Fibroblast of lung (primary cell): ENCODE measurements around the gene SIRT5. TPM values are rescaled to one million over a fixed set of nuclear protein-coding genes. Genes with fewer than 3 reads are reported as not detected.

ENCODE experiments used
- DNase-seq, 2 donors: peaks; one replicate each; pipeline versions ENCODE4 v3.0.0 to v3.0.0-alpha.2; 2010; ENCODE audit warnings: low read depth in 2 of 2
- H2AFZ ChIP-seq: 2 replicates; pipeline ENCODE4 v1.5.1; 2012; ENCODE audit warnings: low read length, control low read depth, inconsistent platforms
- H3K27ac ChIP-seq: 2 replicates; pipeline ENCODE4 v1.5.1; 2011; ENCODE audit warnings: low read length, control low read depth; ENCODE audit not compliant: insufficient read depth
- H3K27me3 ChIP-seq: 2 replicates; pipeline ENCODE4 v1.5.1; 2011; ENCODE audit warnings: mild to moderate bottlenecking, low read length; ENCODE audit not compliant: control insufficient read depth, insufficient read depth
- H3K36me3 ChIP-seq: 2 replicates; pipeline ENCODE4 v1.5.1; 2011; ENCODE audit warnings: low read length; ENCODE audit not compliant: control insufficient read depth, insufficient read depth
- H3K4me1 ChIP-seq: 2 replicates; pipeline ENCODE4 v1.5.1; 2011; ENCODE audit warnings: low read length; ENCODE audit not compliant: control insufficient read depth, insufficient read depth; ENCODE audit errors: extremely low read depth
- H3K4me2 ChIP-seq: 2 replicates; pipeline ENCODE4 v1.5.1; 2011; ENCODE audit warnings: low read length, control low read depth; ENCODE audit not compliant: insufficient read depth; ENCODE audit errors: extremely low read depth
- H3K4me3 ChIP-seq, 4 experiments: fragments of 200-600 bp in 1 of 4; sonication (generic) in 1 of 4; replicated peaks in 1 of 4; 2 replicates each; pipeline ENCODE4 v1.5.1; 2011 to 2016; ENCODE audit warnings: low read length in 4 of 4, low read depth in 3 of 4, mild to moderate bottlenecking in 3 of 4, control low read depth in 2 of 4, inconsistent platforms in 1 of 4, mixed read lengths in 1 of 4; ENCODE audit not compliant: insufficient read depth in 1 of 4; ENCODE audit errors: control extremely low read depth in 1 of 4
- H3K79me2 ChIP-seq: 2 replicates; pipeline ENCODE4 v1.5.1; 2012; ENCODE audit warnings: mild to moderate bottlenecking, low read length, inconsistent platforms; ENCODE audit not compliant: control insufficient read depth, insufficient read depth
- H3K9ac ChIP-seq: 2 replicates; pipeline ENCODE4 v1.5.1; 2011; ENCODE audit warnings: mild to moderate bottlenecking, low read length, control low read depth; ENCODE audit not compliant: insufficient read depth
- H3K9me3 ChIP-seq: 2 replicates; pipeline ENCODE4 v1.5.1; 2012; ENCODE audit warnings: low read depth, low read length; ENCODE audit not compliant: control insufficient read depth, insufficient read depth
- H4K20me1 ChIP-seq: 2 replicates; pipeline ENCODE4 v1.5.1; 2011; ENCODE audit warnings: low read length; ENCODE audit not compliant: control insufficient read depth, insufficient read depth; ENCODE audit errors: extremely low read depth
- CTCF ChIP-seq, 2 donors: IDR thresholded peaks in 1 of 2; conservative IDR thresholded peaks in 1 of 2; 1 replicate in 1 of 2; 2 replicates in 1 of 2; pipeline ENCODE4 v1.5.1; 2011 to 2012; ENCODE audit warnings: low read length in 2 of 2, control low read depth in 1 of 2, inconsistent platforms in 1 of 2, low read depth in 1 of 2, mild to moderate bottlenecking in 1 of 2
- EZH2 ChIP-seq: IDR thresholded peaks from 2 replicates; pipeline ENCODE4 v1.5.1; 2012; ENCODE audit warnings: low read length, control low read depth, mild to moderate bottlenecking; ENCODE audit errors: missing control alignments
- polyA plus RNA-seq, 2 donors: library from polyadenylated mRNA; depleted of rRNA in 1 of 2; stranded (reverse) in 1 of 2; unstranded in 1 of 2; fragments of >200 nt; gene quantifications; 2 replicates each; pipeline ENCODE4 v1.2.1, GENCODE V29; 2011 to 2012; ENCODE audit warnings: missing spikeins in 1 of 2
- total RNA-seq: library from RNA; depleted of rRNA; stranded (reverse); fragments of >200 nt; gene quantifications from 2 replicates; pipeline ENCODE4 v1.2.1, GENCODE V29; 2014

The SIRT5 gene
- total and polyA plus RNA-seq, 2 donors (not counting 1 experiment from before 2014, with no cell fraction given) = 4.4 to 13.5 TPM

- DNase-seq = no peak
- Histone ChIP-seq H3K4me1 (peaks cover 2% of the 10 kb centered on the region), H3K27ac (no peak overlapping the region), H4K20me1 (no peaks in the 10 kb centered on the region), H3K9ac (no peak overlapping the region), H3K4me3 (no peak overlapping the region), H3K36me3 (no peaks in the 10 kb centered on the region), H3K27me3 (no peaks in the 10 kb centered on the region), H3K9me3 (no peaks in the 10 kb centered on the region), H2AFZ (no peak overlapping the region), H3K4me2 (no peak overlapping the region), H3K79me2 (peaks cover 24% of the 10 kb centered on the region)
- no peak for TF ChIP-seq CTCF (conservative IDR thresholded peaks at IDR 0.05 in 1 of 2, IDR thresholded peaks at IDR 0.05 in 1 of 2; ENCODE audit: low read depth in 1 of 2, low read length in 2 of 2)
- no peak for TF ChIP-seq EZH2
Measured at GRCh38 chr6:13613029-13613594, 38.7 kb downstream of the SIRT5 start.

DNA sequence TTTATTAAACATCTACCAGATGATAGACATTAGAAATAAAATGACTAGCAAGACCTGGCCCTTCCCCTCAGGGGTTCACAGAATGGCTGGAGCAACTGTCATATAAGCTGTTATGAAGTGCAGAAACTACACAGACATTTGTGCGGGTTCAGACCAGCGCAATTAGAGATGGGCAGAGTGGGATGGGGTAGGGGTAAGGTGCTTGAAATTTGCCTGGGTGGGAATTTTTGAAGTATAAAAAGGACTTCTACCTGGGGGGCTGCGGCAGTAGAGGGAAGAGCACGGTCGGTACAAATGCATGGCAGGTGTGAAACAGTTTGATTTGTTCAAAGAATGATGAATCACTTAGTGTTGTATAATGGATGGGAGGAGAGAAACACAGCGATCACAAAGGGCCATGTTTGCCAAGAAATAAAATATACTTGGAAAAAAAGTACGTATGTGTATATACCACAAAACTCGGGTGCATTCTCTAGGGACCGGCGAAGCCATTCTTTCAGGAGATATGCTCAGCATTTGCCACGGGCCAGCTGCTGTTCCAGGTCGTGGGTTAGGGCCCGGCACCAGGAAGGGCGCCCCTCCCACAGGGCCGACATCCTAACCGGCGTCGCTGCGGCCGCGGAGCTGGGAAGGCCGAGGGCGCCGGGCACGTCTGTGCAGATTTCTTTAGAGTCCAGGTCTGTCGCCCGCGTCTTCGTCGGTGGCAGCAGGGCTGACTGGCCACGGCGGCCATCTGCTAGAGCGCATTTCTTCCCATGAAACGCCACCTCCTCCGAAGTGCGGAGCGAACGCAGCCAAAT lies 39.9 kb downstream of the SIRT5 start:
- Histone ChIP-seq H2AFZ (peak overlapping the region; percentile 42), H3K4me2 (peak overlapping the region; percentile 93), H3K27ac (peak overlapping the region; percentile 89), H3K9ac (peak overlapping the region; percentile 85), H3K36me3 (no peaks in the 10 kb centered on the region), H3K27me3 (no peaks in the 10 kb centered on the region), H3K9me3 (no peaks in the 10 kb centered on the region), H3K4me1 (peaks cover 2% of the 10 kb centered on the region), H4K20me1 (no peaks in the 10 kb centered on the region), H3K79me2 (peaks cover 24% of the 10 kb centered on the region), H3K4me3 (peak overlapping the region; percentile 72 to 98 (median 79))
- TF ChIP-seq CTCF (conservative IDR thresholded peaks at IDR 0.05 in 1 of 2, IDR thresholded peaks at IDR 0.05 in 1 of 2; ENCODE audit: low read depth in 1 of 2, low read length in 2 of 2) = no peak
- no peak for TF ChIP-seq EZH2
- DNase-seq = peak; percentile 53 to 60

- Histone ChIP-seq H3K4me1 (peaks cover 2% of the 10 kb centered on the region), H3K27me3 (no peaks in the 10 kb centered on the region), H3K4me3 (peak within 1 kb of the TSS; percentile 80 to 98 (median 96)), H4K20me1 (no peaks in the 10 kb centered on the region), H3K9me3 (no peaks in the 10 kb centered on the region), H3K9ac (peak within 1 kb of the TSS; percentile 85), H3K36me3 (no peaks in the 10 kb centered on the region), H3K79me2 (peaks cover 24% of the 10 kb centered on the region), H2AFZ (peak within 1 kb of the TSS; percentile 55), H3K27ac (peak within 1 kb of the TSS; percentile 89), H3K4me2 (peak within 1 kb of the TSS; percentile 96)
- TF ChIP-seq EZH2 (no peak), CTCF (conservative IDR thresholded peaks at IDR 0.05 in 1 of 2, IDR thresholded peaks at IDR 0.05 in 1 of 2; ENCODE audit: low read depth in 1 of 2, low read length in 2 of 2) (peak; percentile 76 to 85)
- peak; percentile 97 to 99 for DNase-seq
Measured at GRCh38 chr6:13614926-13615791, 40.8 kb downstream of the SIRT5 start, which contains the start of gene NOL7. NOL7 (plus strand) TSS chr6:13615335; CDS start chr6:13615359, 24 bp downstream.
